Pulmonary artery endothelial cell (primary cell): ENCODE data around the gene TRPM5. TPM values are rescaled to one million over a fixed set of nuclear protein-coding genes. Genes with fewer than 3 reads are reported as not detected.

Source experiments
- total RNA-seq: library from RNA; depleted of rRNA; stranded (reverse); fragments of >200 nt; gene quantifications from 2 replicates; pipeline ENCODE4 v1.2.3, GENCODE V29; 2014

Gene TRPM5
- total RNA-seq, 1 donor from 2014 or later: not detected

Other genes starting within 250 kb of the TRPM5 start
- not detected in 2 replicates for gene ASCL2, start 173.9 kb downstream of the TRPM5 start, total RNA-seq
- gene C11orf21, start 142.6 kb downstream of the TRPM5 start, total RNA-seq: not detected in 2 replicates
- not detected in 2 replicates for gene TSPAN32, start 142.5 kb downstream of the TRPM5 start, total RNA-seq
- 176 and 197 TPM in 2 replicates for gene CD81, start 67.2 kb downstream of the TRPM5 start, total RNA-seq
- gene TSSC4, start 43.8 kb downstream of the TRPM5 start, total RNA-seq: 63.2 and 82.5 TPM in 2 replicates
- 0.04 and 0.07 TPM in 2 replicates for gene KCNQ1, start 494 bp upstream of the TRPM5 start, total RNA-seq